Thyroid gland (tissue), 4 donors: ENCODE measurements around the gene APP.

Source experiments
- POLR2A ChIP-seq, 2 donors: fragments of 450-650 bp; IDR thresholded peaks; one replicate each; pipeline ENCODE4 v1.6.1; 2017; ENCODE audit warnings: antibody characterized with exemption in 2 of 2, mild to moderate bottlenecking in 2 of 2, moderate library complexity in 1 of 2
- TF ChIP-seq, protein P1 (sequence below), 6 experiments: fragments of 200-600 bp in 3 of 6; fragments of 450-650 bp in 3 of 6; sonication (generic) in 3 of 6; IDR thresholded peaks; one replicate each; pipeline ENCODE4 v1.5.1; 2016 to 2019; ENCODE audit warnings: antibody characterized with exemption in 6 of 6, mild to moderate bottlenecking in 2 of 6, inconsistent platforms in 1 of 6, moderate library complexity in 1 of 6

DNA sequence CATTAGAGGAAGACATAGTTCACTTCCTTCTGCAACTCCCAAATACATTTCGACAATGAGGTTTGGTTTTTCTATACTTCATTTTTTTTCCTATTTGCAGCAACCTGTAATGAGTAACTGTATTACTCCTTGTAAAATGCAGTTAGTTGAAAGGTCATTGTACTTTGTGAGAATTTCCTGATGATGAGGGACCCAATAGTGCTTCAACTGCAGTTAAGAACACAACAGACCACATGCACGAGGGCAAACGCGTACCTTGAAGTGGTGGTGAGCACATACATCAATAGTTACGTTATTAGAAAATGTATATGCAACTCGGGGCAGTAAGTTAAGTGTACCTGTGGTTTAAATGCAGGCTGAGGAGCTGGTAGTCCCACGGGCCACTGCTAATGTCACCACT, 264.0 kb downstream of the APP start:
- TF ChIP-seq, protein P1, sequence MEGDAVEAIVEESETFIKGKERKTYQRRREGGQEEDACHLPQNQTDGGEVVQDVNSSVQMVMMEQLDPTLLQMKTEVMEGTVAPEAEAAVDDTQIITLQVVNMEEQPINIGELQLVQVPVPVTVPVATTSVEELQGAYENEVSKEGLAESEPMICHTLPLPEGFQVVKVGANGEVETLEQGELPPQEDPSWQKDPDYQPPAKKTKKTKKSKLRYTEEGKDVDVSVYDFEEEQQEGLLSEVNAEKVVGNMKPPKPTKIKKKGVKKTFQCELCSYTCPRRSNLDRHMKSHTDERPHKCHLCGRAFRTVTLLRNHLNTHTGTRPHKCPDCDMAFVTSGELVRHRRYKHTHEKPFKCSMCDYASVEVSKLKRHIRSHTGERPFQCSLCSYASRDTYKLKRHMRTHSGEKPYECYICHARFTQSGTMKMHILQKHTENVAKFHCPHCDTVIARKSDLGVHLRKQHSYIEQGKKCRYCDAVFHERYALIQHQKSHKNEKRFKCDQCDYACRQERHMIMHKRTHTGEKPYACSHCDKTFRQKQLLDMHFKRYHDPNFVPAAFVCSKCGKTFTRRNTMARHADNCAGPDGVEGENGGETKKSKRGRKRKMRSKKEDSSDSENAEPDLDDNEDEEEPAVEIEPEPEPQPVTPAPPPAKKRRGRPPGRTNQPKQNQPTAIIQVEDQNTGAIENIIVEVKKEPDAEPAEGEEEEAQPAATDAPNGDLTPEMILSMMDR (IDR thresholded peaks at IDR 0.05) = no peak
- TF ChIP-seq POLR2A (IDR thresholded peaks at IDR 0.05) = no peak
